ENCODE results near the gene FAR1.

The FAR1 gene

GRCh38 chr11:13775471-13775870, 107.0 kb downstream of the FAR1 start:
- no peak for FAIRE-seq
- no peak for DNase-seq (ENCODE audit: low spot score)

DNA sequence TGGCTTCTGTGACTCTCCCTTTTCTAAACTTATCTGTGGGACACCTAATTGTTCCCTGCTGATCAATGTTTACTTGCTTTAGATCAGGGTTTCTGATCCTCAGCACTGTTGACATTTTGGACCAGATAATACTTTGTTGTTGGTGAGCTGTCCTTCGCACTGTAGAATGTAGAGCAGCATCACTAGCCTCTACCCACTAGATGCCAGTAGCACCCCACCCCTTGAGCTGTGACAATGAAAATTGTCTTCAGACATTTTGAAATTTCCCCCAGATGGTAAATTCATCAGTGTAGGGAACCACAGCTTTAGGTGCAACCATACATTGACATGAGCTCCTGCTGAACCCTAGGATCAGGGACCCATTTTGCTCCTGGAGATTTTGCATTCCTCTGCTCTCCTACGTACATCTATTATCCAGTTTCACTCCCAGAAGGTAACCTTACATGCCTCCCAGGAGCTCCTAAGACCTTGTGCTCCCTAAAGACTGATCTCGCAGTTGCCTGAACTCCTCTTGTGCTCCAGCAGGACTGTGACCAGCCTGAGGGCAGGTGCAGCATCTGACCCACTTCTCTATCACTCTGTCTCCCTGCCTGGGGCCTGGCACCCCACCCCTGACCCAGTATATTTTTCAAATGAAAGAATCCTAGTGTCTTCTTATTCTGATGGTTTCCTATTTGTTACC, 107.8 kb downstream of the FAR1 start:
- FAIRE-seq (no peak), DNase-seq (ENCODE audit: low spot score) (no peak)

- DNase-seq (ENCODE audit: low spot score) (no peak), FAIRE-seq (no peak)
Observed at GRCh38 chr11:13777341-13777985, 109.0 kb downstream of the FAR1 start.

DNA sequence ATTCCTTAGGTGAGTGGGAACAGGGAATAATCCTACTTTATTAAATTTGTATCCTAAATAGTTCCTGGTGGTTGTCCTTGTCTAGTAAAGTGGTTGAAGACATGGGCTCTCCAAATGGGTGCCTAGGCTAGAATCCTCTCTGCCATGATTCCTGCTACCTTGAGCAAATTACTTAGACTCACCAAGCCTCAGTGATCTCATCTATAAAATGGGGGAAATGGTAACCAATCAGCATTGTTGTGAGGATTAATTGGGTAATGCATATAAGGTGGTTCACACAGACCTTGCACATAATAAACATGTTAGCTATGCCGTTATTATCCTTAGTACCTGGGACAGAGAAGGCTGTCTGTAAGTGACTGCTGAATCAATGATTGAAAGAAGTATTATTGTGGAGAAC, 109.9 kb downstream of the FAR1 start:
- FAIRE-seq = peak; percentile 20
- DNase-seq (ENCODE audit: low spot score) = no peak

GRCh38 chr11:13781153-13781552, 112.7 kb downstream of the FAR1 start:
- DNase-seq (ENCODE audit: low spot score) (peak; percentile 45), FAIRE-seq (no peak)

All from urothelium cell line (cell line).